Ishikawa (cell line): ENCODE results near the gene MACROD2.

ENCODE experiments used
- EP300 ChIP-seq: IDR thresholded peaks from 2 replicates; pipeline ENCODE4 v1.6.1; 2012; ENCODE audit warnings: borderline replicate concordance
- TCF12 ChIP-seq: IDR thresholded peaks from 2 replicates; pipeline ENCODE4 v1.6.1; 2012; ENCODE audit warnings: low read depth
- ZBTB7A ChIP-seq: IDR thresholded peaks from 2 replicates; pipeline ENCODE4 v1.6.1; 2012; ENCODE audit warnings: low read depth
- TF ChIP-seq, protein P1 (sequence below): IDR thresholded peaks from 2 replicates; pipeline ENCODE4 v1.6.1; 2012; ENCODE audit warnings: low read depth, mild to moderate bottlenecking

DNA sequence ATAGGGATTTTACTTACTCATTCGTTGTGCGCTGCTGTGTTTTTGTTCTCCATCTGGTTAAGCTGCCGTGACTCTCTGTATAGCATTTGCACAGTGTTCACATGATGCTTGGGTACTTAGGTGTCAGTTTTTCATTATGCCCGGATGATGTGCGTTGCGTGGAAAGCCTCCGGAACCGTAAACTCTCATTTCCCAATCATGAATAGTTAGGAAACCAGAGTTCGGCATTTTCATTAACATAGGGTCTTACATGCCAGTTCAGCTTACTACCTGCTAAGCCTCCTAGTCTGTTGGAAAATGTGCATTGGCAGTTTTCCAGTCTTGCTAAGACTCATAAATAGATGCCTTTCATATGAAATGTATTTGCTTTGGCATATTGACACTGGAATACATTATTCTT is 825.5 kb downstream of the MACROD2 start:
- TF ChIP-seq, protein P1, sequence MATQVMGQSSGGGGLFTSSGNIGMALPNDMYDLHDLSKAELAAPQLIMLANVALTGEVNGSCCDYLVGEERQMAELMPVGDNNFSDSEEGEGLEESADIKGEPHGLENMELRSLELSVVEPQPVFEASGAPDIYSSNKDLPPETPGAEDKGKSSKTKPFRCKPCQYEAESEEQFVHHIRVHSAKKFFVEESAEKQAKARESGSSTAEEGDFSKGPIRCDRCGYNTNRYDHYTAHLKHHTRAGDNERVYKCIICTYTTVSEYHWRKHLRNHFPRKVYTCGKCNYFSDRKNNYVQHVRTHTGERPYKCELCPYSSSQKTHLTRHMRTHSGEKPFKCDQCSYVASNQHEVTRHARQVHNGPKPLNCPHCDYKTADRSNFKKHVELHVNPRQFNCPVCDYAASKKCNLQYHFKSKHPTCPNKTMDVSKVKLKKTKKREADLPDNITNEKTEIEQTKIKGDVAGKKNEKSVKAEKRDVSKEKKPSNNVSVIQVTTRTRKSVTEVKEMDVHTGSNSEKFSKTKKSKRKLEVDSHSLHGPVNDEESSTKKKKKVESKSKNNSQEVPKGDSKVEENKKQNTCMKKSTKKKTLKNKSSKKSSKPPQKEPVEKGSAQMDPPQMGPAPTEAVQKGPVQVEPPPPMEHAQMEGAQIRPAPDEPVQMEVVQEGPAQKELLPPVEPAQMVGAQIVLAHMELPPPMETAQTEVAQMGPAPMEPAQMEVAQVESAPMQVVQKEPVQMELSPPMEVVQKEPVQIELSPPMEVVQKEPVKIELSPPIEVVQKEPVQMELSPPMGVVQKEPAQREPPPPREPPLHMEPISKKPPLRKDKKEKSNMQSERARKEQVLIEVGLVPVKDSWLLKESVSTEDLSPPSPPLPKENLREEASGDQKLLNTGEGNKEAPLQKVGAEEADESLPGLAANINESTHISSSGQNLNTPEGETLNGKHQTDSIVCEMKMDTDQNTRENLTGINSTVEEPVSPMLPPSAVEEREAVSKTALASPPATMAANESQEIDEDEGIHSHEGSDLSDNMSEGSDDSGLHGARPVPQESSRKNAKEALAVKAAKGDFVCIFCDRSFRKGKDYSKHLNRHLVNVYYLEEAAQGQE = no peak
- TF ChIP-seq EP300 = no peak
- TF ChIP-seq TCF12 = no peak
- TF ChIP-seq ZBTB7A = no peak
